GM04504 (cell line): Measurements from ENCODE around the gene OR2V1.
"Not testable (repeated sequence)": the region's sequence is repeated elsewhere in the genome, so short reads cannot be mapped to it uniquely, and the experiment has no call there.

Experiments
- DNase-seq: peaks from one replicate; pipeline ENCODE4 v3.0.0-alpha.2; 2012; ENCODE audit warnings: low read depth

The OR2V1 gene

DNA sequence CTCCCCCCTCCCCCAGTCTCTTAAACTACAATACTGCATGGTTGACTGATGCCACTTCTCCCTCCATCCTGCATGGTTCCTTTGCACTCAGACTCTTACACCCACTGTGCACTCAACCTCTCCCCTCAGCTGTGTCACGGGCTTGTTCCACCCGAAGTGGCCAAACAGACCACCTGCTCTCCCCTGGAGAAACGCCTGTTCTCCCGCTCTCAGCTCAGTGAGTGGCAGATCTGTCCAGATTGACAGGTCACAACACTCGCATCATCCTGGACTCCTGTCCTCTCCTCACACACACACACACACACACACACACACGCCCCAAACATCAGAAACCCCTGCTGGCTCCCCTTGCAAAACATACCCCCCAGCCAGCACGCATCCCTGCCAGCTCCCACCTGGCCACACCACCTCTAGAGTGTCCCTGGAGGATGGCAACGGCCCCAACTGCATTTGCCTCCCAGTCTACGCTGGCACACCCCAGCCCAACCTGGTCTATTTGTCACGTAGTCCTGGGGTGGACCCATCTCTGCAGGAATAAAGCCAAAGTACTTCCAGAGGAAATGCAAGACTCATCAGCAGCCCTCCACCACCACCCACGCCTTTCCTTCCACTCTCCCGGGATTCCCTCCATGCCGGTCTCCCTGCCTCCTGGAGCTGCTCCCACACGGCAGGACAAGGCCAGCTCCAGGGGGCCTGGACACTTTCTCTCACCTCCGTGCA is 2.9 kb downstream of the OR2V1 start:
- DNase-seq = no peak

DNA sequence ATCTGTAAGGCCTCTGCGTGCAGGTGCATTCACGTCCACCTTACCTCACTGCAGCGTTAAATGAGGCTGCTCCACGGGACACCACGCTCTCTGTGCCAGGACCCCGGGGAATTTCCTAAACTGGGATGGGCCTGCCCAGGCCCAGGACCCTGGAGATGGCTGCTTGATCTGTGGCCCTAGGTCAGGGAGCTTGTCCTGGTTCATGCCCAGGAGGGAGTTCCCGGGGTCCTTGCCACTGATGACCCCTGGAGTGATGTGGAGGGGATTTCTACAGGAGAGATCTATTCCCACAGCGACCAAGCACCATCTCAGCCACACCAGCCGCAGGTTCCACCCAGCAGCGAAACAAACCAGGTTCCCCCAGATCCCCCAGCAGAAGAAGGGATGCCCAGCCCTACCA is 3.5 kb downstream of the OR2V1 start:
- no peak for DNase-seq

DNA sequence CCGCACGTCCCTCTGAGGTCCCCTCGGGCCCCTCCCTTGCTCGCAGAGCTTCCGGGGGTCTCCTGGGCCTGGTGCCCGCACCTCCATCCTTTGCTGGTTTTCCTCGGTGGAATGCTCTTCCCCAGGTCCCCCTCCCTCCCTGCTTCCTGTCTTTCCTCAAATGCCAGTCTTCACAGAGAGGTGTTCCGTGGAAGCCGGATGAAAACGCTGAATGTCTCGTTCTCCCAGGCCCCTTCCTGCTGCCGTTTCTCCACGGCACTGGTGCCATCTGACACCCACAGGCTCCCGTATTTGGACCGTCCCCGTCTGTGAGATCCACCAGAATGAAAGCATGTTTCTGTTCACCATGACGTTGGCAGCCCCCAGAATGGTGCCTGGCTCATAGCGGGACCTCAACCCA is 4.1 kb downstream of the OR2V1 start:
- DNase-seq = no peak

DNA sequence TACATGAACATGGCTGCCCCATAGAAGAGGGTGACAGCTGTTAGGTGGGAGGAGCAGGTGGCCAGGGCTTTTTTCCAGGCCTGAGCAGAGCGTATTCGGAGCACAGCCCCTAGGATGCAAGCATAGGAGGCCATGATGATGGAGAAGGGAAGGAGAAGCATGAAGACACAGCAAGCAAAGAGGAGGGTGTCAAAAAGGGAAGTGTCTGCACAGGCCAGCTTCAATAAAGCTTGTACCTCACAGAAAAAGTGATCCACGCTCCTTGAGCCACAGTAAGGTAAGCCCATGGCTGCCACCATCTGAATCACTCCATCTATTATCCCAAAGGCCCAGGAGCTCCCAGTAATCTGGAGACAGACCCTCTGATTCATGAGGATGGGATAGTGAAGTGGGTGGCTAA is 6.4 kb downstream of the OR2V1 start:
- no peak for DNase-seq

DNA sequence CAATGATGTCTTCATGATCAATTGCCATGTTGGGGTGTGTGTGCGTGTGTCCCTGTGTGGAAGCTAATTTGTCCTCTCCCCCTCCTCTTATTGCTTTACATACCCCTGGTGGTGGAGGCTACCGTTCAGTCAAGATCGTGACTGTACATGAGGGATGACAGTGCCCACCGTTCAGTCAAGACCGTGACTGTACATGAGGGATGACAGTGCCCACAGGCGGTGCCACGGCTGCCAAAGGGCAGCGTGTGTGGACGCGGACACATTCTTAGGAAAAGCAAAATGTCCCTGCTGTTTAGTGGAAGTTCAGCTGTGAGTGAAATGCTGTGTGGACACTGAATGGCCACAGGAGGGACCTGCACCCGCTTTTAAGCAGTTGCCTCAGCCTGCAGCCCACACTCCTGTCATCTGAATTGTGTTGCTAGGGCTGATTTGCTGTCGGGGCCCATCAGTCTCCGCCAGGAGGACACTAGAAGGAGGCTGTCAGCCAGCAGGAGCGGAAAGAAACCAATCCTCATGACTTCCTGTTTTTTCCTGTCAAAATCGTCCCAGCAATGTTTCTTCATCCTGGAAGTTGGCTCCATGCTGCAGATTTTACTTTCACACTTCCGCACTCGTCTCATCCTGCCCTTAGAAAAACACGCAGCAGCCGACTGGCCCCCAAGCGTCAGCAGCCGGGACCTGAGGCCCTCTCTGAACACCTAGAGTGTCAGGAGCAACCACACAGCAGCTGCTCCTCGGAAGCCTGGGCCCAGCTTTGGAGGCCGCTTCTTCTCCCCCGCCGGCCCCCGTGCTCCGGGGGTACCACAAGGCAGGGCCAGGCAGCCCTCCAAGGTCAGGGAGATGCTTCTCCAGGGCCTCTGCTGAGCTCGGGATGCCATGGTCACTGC is 9.1 kb downstream of the OR2V1 start:
- DNase-seq = no peak

DNA sequence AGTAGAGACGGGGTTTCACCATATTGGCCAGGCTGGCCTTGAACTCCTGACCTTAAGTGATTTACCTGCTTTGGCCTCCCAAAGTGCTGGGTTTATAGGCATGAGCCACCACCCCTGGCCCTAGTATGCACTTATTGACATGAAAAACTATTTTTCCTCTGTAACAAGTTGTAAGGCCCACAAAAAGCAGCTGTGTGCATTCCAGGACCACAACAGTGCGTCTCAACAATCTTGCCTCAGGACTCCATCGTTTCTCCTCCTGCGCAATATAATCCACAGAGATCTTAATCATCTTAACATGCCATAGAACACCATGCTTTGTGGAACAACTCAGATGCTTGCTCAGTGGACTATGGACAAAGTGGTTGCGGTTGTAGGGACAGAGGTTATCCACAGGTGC is 10.2 kb downstream of the OR2V1 start:
- DNase-seq = no peak

DNA sequence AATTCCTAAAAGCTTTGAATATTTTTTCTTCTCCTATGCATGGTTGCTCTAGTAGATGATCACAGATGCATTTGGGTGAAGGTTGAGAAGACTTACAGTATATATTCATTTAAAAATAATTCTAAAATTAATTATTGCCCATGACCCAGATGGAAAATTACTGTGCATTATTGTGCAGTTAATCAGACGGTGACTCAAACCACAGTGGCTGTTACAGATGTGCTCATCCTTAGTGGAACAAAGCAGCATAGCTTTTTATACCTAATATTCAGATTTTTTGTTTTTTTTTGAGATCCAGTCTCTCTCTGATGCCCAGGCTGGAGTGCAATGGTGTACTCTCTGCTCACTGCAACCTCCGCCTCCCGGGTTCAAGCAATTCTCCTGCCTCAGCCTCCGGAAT is 10.7 kb downstream of the OR2V1 start:
- no peak for DNase-seq

DNA sequence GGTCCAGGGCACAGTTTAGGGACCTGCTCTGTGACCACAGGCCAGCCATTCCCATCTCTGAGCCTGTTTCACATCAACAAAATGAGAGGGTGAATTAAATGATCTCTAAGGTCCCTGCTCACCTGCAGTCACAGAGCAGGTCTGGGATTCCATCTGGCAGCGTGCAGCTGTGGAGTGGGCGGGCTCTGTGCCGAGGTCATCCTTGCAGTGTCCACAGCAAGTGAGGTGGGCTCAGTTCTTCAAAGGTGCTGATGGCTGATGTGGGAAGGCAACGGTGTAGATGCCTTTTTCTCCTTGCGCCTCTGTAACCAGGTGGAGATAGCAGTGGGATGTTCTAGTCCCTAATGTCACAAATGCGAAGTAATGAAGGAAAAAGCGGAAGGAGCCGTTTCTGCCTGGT is 11.9 kb downstream of the OR2V1 start:
- no peak for DNase-seq

DNA sequence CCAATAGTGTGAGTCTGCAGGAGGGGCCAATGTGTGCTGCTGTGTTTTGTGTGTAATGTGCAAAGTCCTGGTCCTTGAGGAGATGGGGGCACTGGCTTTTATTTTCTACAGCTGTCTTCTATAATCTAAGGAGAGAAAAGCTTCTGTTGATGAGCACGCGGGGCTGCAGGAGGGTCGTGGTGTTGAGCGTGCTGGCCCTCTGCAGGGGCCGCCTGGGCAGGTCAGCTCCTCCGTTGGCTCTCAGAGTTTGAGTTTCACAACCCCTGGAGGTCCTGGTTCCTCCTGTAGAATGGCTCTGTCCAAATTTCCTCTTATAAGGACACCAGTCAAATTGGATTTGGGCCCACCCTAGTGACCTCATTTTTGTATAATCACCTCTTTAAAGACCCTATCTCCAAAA is 12.6 kb downstream of the OR2V1 start:
- no peak for DNase-seq

DNA sequence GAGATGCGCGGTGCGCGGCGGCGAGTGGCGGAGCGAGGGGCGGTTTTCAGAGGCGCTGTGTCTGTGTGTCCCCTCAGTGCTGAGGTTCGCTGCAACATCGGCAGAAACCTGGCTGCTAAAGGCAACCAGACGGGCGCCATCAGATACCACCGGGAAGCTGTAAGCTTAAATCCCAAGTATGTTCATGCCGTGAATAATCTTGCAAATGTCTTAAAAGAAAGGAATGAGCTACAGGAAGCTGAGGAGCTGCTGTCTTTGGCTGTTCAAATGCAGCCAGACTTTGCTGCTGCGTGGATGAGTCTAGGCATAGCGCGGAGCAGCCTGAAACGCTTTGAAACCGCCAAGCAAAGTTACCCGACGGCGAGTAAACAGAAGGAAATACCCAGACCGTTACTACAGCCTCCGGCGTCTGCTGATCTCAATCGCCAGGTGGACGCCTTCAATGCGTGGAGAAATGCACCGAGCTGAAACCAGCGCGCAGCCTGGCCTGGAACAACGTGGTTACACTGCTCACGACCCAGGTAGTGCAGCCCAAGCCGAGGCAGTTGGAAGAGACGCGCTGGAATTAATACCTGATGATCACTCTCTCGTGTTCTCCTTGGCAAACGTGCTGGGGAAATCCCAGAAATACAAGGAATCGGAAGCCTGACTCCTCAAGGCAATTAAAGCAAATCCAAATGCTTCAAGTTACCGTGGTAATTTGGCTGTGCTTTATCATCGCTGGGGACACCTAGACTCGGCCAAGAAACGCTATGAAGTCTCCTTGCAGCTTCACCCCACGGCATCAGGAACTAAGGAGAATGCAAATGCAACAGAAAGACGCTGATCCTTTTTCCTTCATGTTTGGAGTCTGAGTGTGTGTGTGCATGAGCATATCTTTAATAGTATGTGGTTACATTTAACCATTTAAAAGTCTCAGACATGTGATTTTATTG is 15.9 kb downstream of the OR2V1 start:
- DNase-seq = no peak

DNA sequence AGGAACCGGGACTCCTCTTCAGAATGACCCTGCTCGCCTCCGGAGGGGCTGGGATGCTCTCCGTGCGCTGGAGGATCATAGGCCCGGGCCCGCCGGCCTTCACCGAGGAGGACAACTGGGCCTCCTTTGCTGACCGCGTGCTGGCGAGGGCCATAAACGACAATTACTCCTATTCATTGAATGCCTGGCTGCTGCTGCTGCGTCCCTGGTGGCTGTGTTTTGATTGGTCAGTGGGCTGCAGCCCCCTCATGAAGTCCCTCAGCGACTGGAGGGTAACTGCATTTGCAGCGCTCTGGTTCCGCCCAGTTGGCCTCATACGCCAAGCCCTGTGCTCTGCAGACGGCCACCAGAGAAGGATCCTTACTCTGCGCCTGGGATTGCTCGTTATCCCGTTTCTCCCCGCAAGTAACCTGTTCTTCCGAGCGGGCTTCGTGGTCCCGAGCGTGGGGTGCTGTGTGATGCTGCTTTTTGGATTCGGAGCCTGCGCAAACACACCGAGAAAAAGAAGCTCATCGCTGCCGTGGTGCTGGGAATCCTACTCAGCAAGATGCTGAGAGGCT is 16.6 kb downstream of the OR2V1 start:
- DNase-seq = no peak

DNA sequence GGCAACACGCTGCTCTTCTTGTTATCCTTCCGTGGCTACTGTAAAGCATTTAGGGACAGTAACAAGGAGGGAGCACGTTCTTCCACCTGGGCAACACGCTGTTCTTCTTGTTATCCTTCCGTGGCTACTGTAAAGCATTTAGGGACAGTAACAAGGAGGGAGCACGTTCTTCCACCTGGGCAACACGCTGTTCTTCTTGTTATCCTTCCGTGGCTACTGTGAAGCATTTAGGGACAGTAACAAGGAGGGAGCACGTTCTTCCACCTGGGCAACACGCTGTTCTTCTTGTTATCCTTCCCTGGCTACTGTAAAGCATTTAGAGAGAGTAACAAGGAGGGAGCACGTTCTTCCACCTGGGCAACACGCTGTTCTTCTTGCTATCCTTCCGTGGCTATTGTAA is 17.4 kb downstream of the OR2V1 start:
- DNase-seq = not testable (repeated sequence)

DNA sequence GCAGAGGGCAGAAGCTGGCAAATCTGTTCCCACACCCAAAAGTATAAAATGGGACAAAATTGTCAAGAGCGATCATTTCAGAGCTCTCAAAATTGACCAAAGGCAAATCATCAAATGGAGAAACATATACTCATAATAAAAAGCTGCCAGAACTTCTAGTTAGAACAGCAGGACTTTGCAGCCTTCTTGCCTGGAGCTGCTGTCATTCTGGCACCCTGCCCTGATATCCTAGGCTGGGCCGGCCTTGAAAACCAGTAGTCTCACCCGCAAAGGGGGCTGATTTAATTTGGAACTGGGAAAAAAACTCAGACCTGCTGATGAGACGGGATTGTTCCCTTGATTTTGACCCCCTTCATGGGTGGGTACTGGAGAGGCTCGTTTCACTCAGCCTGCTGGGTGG is 18.5 kb downstream of the OR2V1 start:
- no peak for DNase-seq

DNA sequence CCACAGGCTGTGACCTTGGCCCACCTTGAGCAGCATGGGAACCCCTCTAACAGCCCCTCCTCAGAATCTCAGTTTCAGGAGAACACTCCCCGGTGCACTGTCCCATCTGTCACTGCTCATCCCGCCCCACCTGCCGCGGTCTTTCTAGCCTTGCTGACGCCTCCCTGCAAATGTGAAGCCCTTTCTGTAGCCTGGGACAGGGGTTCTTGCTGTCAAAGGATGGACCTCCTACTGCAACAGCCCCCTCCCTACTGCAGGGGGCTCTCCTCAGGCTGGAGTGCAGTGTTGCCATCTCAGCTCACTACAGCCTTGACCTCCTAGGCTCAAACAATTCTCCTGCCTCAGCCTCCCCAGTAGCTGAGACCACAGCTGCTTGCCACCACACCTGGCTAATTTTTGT is 20.0 kb downstream of the OR2V1 start:
- DNase-seq = no peak

DNA sequence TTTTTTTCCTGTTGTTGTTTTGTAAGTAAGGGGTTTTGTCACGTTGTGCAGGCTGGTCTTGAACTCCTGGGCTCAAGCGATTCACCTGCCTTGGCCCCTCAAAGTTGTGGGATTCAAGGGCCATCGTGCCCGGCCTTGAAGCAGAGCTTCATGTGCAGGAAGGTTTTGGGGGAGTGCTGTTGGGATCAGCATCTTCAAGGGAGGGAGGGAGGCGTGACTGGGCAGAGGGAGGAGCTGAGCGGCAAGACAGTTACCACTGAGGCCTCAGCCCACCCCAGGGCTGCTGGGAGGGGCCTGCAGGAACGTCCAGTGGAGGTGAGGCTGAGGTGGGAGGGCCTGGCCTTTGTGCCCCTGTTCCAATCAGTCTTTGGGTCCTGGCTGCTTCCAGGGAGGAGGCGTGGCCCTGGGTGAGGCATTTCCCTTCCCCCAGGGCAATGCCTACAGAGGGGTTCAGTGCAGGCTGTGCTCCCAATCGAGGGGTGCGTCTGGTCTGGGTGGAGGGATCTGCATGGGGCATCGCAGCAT is 21.4 kb downstream of the OR2V1 start:
- no peak for DNase-seq

DNA sequence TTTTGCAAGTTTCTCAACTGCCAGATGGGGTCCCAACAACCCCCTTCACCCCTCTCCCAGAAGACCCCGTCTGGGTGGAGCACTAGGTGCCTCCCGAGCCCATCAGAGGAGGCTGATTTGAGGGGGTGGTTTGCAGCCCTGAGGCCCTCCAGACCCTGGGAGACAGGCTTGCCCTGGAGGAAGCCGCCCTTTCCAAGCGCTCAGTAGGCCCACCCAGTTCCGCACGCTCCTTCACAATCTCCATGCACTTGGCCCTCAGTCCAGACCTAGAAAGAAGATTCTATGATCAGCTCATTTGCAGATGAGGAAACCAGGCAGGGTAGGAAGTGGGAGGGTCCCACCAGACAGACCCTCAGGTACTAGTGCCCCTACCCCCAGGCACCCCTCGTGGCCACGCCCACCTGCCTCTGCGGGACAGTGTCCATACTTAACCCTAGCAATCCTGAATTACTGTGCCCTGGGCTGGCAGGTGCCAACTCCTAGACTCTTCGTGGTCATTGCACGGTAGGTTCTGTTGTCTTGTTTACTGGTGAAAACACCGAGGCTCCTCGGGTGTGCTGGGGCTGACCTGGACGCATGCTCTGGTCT is 22.3 kb downstream of the OR2V1 start:
- DNase-seq = no peak

DNA sequence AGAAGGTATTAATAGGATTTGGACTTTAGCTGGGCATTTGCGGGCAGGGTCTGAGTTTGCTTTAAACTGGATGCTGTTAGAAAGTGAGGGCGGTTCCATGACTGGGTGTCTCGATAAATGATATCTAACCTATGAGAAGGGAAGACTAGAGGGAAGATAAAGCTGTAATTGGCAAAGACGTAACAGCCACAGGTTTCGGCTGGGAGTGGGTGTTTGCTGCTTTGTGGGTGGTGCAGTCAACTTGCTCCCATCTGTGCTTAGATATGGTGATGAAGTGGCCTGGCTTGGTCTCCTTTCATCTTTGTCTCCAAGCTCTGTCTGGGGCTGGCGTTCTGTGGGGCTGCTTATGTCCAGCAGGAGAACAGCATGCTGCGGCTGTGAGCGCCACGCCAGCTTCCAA is 23.3 kb downstream of the OR2V1 start:
- DNase-seq = no peak

DNA sequence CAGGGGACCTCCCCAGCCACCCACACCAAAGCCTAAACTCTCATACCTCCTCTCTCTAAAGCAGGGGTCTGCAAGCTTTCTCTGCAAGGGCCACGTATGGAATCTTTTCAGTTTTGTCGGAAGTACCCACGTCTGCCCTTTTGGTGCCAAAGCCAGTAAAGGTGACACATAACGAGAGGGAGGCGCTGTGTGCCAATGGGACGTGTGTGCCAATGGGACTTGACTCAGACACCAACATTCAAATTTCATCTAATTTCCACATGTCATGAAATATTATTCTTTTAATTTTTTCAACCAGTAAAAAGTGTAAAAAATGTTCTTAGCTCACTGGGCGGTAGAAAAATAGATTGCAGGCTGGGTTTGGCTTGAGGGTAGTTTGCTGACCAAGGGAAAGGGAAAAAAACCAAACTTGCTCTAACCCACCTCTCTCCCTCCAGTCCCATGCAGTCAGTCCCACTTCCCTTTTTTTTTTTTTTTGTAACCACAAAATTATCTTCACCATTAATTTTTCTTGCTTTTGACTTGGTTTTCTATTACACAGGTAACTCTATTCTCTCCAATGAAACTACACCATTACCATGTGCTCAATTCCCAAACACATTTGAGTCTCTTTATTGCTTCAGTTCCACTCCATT is 25.5 kb downstream of the OR2V1 start:
- no peak for DNase-seq

DNA sequence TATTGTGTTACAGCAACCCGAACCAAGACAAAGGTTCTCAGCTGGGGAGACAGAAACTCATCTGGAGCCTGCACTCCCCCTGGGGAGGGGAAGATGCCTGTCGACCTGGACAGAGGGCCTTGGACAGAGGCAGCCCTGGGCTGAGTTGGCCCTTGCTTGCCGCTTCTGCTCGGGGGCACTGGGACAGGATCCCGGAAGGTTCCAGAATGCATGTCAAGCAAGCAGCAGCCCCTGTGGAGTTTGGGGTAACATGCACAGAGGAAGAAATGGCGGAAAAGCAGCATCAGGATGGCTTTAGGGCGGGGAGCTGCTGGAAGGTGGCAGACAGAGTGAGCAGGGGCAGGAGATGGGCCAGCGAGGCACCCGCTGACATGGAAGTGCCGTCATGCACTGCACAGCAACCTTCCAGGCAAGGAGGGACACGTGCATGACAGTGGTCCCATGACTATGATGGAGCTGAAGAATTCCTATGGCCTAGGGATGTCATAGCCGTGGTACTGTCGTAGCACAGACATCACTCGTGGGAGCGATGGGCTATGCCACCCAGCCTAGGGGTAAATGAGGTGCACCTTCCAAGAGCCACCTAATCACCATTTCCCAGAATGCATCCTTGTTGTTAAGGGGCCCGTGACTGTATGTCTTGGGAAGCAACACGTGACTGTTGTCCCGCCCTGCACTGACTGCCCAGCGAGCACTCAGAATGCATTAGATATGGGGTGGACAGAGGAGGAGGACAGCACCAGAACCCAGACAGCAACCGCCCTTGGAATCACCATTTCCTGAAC is 26.2 kb downstream of the OR2V1 start:
- not testable (repeated sequence) for DNase-seq

DNA sequence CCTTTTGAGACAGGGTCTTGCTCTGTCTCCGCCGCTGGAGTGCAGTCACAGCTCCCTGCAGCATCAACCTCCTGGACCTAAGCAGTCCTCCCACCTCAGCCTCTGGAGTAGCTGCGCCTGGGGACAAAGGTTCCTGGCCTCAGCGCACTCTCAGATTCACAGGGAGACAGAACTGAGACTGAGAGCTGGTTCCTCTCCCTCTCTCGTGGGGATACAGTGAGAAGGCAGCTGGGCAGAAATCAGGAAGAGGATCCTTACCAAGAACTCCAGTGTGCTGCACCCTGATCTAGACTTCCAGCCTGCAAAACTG is 26.8 kb downstream of the OR2V1 start:
- DNase-seq = not testable (repeated sequence)
